SH-SY5Y (cell line): ENCODE measurements around the gene GJB2.

Source experiments
- GATA2 ChIP-seq: IDR thresholded peaks from 2 replicates; pipeline ENCODE4 v1.6.1; 2011; ENCODE audit warnings: mild to moderate bottlenecking, low read depth, low read length
- GATA3 ChIP-seq: IDR thresholded peaks from 2 replicates; pipeline ENCODE4 v1.6.1; 2011; ENCODE audit warnings: low read depth, mild to moderate bottlenecking, low read length, moderate library complexity

DNA sequence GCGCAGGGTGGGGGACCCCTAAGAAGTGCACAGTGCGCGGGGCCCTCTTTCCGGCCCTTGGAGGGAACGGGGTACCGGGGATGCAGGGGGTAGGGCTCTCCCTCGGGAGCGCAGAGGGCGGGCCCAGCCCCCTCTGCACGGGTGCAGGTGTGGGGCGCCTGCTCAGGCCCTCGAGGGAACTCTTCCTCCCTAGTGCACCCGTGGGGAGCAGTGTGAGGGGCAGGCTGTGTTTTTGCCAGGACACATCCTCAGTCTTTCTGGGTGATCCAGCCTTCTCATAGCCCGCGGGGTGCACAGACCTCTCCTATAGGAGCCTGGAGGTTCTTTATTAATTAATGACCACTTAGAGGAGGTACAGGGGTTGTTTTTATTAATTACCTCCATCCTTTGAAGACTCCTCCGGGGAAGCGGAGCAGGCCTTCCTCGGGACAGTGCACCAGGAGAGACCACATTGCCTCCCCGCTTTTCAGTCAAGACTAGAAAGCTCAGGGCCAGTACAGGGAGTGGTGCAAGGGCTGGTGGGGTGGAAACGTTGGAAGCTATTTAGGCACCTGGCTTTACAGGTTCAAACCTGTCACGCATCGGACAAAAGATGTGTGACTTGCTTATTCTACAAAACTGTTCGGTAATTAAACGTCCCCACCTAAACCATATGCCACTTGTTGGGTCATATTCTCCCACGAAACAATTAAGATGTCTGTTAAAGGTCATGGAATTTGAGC, 40.0 kb upstream of the GJB2 start:
- no peak for TF ChIP-seq GATA2
- TF ChIP-seq GATA3: no peak
